K562 (cell line): ENCODE data around the gene HNRNPH1. TPM values are rescaled to one million over a fixed set of nuclear protein-coding genes. Genes with fewer than 3 reads are reported as not detected.

Source experiments
- BRD4 ChIP-seq: fragments of 200-600 bp; sonication (generic); IDR thresholded peaks from 2 replicates; pipeline ENCODE4 v1.6.1; 2017; ENCODE audit warnings: inconsistent platforms
- DDX20 ChIP-seq: fragments of 450-650 bp; IDR thresholded peaks from 2 replicates; pipeline ENCODE4 v1.6.1; 2016; ENCODE audit warnings: missing genetic modification characterization, low read depth, mild to moderate bottlenecking, missing compliant biosample characterization, moderate library complexity
- GTF2F1 ChIP-seq: IDR thresholded peaks from 2 replicates; pipeline ENCODE4 v1.6.1; 2011; ENCODE audit warnings: low read depth, low read length, improper control_type of control experiment
- ILK ChIP-seq: fragments of 450-650 bp; IDR thresholded peaks from 2 replicates; pipeline ENCODE4 v1.6.1; 2016; ENCODE audit warnings: missing genetic modification characterization, low read depth, mild to moderate bottlenecking, missing compliant biosample characterization, moderate library complexity, borderline replicate concordance
- NRF1 ChIP-seq, 2 experiments: fragments of 450-650 bp; IDR thresholded peaks in 1 of 2; conservative IDR thresholded peaks in 1 of 2; 2 replicates each; pipeline ENCODE4 v1.6.1; 2014; ENCODE audit warnings: mild to moderate bottlenecking in 2 of 2
- PRMT5 ChIP-seq: sonication (generic); formaldehyde crosslinking; IDR thresholded peaks from 2 replicates; pipeline ENCODE4 v1.5.0; 2020; ENCODE audit warnings: missing genetic modification reagents
- PRPF4 ChIP-seq: fragments of 200-400 bp; formaldehyde crosslinking; IDR thresholded peaks from one replicate; pipeline ENCODE4 v1.6.1; 2017; ENCODE audit warnings: low read length, low read depth, mild to moderate bottlenecking; ENCODE audit not compliant: insufficient read depth, poor library complexity, severe bottlenecking
- RBM25 ChIP-seq: fragments of 200-400 bp; formaldehyde crosslinking; IDR thresholded peaks from 2 replicates; pipeline ENCODE4 v1.6.1; 2018; ENCODE audit warnings: low read length, low read depth, moderate library complexity; ENCODE audit not compliant: severe bottlenecking
- SNIP1 ChIP-seq: fragments of 450-650 bp; IDR thresholded peaks from 2 replicates; pipeline ENCODE4 v1.7.1; 2017; ENCODE audit warnings: low read depth, mild to moderate bottlenecking
- ZBTB40 ChIP-seq, 2 experiments: fragments of 450-650 bp in 1 of 2; sonication (generic) in 1 of 2; formaldehyde crosslinking in 1 of 2; IDR thresholded peaks; 2 replicates each; pipeline versions ENCODE4 v1.7.1 to v1.9.0; 2016 to 2022; ENCODE audit warnings: inconsistent platforms in 1 of 2, mild to moderate bottlenecking in 1 of 2, missing genetic modification reagents in 1 of 2
- ZNF197 ChIP-seq: fragments of 200-800 bp; sonication (Bioruptor generic); IDR thresholded peaks from 2 replicates; pipeline ENCODE4 v1.6.1; 2016; ENCODE audit warnings: low read depth, missing genetic modification characterization, missing compliant biosample characterization
- ZNF274 ChIP-seq: IDR thresholded peaks from 2 replicates; pipeline ENCODE4 v1.6.1; 2011; ENCODE audit warnings: low read depth, mild to moderate bottlenecking, low read length, moderate library complexity, borderline replicate concordance
- ZNF76 ChIP-seq: fragments of 250-450 bp; sonication (Bioruptor Pico); IDR thresholded peaks from 2 replicates; pipeline ENCODE4 v1.4.0; 2020; ENCODE audit warnings: mild to moderate bottlenecking, moderate library complexity, borderline replicate concordance
- polyA plus RNA-seq, 8 experiments: library from polyadenylated mRNA; depleted of rRNA in 4 of 8; stranded (reverse) in 5 of 8; unstranded in 3 of 8; fragments of >200 nt; fragmentation: Nextera tagmentation in 2 of 8; fragmentation: Illumina TruSeq in 1 of 8; extraction: Ambion mirVana in 2 of 8; extraction: Trizol in 1 of 8; gene quantifications; 2 replicates each; pipeline versions ENCODE4 v1.2.1 to v1.2.3, GENCODE V29; 2011 to 2014; ENCODE audit warnings: inconsistent platforms in 1 of 8, missing spikeins in 1 of 8
- total RNA-seq, 7 experiments: library from RNA; depleted of rRNA in 6 of 7; stranded (reverse); fragments of >200 nt in 6 of 7; fragmentation: Illumina TruSeq in 2 of 7; extraction: Trizol in 2 of 7; gene quantifications; 2 replicates each; pipeline versions ENCODE4 v1.2.1 to v1.2.3, GENCODE V29; 2011 to 2021; ENCODE audit warnings: low replicate concordance in 1 of 7
- TF ChIP-seq, protein P1 (sequence below): fragments of 250-450 bp; sonication (Bioruptor Pico); IDR thresholded peaks from 2 replicates; pipeline ENCODE4 v1.5.1; 2021; ENCODE audit warnings: mild to moderate bottlenecking
- TF ChIP-seq, protein P2 (sequence below): sonication (generic); formaldehyde crosslinking; IDR thresholded peaks from 2 replicates; pipeline ENCODE4 v1.9.0; 2022; ENCODE audit warnings: mild to moderate bottlenecking, missing genetic modification reagents

The HNRNPH1 gene
- total and polyA plus RNA-seq, 9 of the 15 experiments (the other 6 are each of a cell fraction or from before 2014, with no cell fraction given), result 103 to 656 (median 561) TPM

DNA sequence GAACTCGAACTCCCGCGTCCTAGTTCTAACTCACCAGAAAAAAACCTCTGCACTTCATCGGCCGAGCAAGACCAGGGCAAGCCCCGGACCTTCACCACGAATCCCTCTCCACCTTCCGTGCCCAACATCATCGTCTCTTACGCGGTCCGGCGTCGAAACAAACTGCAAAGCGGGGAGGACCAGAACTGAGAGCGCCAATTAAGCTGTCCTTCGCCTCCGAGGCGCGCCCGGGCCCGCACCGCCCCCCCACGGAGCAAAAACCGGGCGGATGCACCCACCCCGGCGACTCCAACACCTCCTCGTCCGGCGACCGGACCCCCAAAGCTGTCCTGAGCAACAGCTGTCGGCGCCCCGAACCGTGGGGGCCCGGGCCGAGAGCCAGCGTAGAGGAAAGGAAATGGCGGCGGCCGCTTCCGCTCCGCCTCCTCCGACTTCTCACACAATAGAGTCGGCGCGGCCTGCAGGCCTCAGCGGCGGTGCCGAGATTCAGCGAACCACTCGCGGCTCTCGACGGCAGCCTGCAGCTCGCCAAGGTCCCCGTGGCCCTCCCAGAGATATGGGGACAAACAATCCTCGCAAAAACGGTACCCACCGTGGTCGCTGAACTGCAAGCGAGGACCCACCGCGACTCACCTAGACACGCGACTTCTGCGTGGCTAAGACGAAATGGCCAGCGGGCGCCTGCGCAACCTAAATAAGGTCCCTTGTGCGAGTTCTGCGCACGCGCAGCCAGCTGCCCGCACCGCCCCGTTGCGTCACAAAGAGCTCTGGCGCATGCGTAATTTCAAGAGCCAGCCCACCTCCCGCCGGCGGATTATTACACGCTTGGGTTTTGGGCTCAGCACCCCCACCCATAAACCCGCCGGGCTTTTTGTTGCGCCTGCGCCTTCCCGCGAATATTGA lies at the start of gene HNRNPH1 (continued):
- TF ChIP-seq, protein P1, sequence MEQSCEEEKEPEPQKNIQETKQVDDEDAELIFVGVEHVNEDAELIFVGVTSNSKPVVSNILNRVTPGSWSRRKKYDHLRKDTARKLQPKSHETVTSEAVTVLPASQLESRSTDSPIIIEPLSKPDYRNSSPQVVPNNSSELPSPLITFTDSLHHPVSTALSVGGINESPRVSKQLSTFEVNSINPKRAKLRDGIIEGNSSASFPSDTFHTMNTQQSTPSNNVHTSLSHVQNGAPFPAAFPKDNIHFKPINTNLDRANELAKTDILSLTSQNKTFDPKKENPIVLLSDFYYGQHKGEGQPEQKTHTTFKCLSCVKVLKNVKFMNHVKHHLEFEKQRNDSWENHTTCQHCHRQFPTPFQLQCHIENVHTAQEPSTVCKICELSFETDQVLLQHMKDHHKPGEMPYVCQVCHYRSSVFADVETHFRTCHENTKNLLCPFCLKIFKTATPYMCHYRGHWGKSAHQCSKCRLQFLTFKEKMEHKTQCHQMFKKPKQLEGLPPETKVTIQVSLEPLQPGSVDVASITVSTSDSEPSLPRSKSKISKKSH (CRISPR knock-in tag), result no peak
- TF ChIP-seq ZBTB40 (IDR thresholded peaks at IDR 0.05) (peak; percentile 67), ZBTB40 (CRISPR knock-in tag; IDR thresholded peaks at IDR 0.05) (no peak), ZNF76 (no peak), ILK (tag) (no peak), SNIP1 (no peak), PRMT5 (no peak), NRF1 (conservative IDR thresholded peaks at IDR 0.05 in 1 of 2, IDR thresholded peaks at IDR 0.05 in 1 of 2) (peak; percentile 100), PRPF4 (peak; percentile 98), ZNF197 (CRISPR knock-in tag) (no peak), RBM25 (no peak), DDX20 (tag) (no peak), GTF2F1 (peak; percentile 98), ZNF274 (no peak; the same call in 1 of the 2 replicates), BRD4 (peak; percentile 54; the same call in 1 of the 2 replicates)
- TF ChIP-seq, protein P2, sequence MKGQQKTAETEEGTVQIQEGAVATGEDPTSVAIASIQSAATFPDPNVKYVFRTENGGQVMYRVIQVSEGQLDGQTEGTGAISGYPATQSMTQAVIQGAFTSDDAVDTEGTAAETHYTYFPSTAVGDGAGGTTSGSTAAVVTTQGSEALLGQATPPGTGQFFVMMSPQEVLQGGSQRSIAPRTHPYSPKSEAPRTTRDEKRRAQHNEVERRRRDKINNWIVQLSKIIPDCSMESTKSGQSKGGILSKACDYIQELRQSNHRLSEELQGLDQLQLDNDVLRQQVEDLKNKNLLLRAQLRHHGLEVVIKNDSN (CRISPR knock-in tag), result peak; percentile 60
